Neural cell (in vitro differentiated cells): ENCODE results near the gene ATXN3.

Source experiments
- EP300 ChIP-seq: fragments of 450-650 bp; conservative IDR thresholded peaks from 2 replicates; pipeline ENCODE4 v1.6.1; 2014; ENCODE audit warnings: antibody characterized with exemption, mild to moderate bottlenecking, moderate library complexity; ENCODE audit not compliant: poor library complexity, severe bottlenecking
- EZH2 ChIP-seq: fragments of 200-600, 300-800 bp; shearing (Covaris generic), sonication (generic); IDR thresholded peaks from 2 replicates; pipeline ENCODE4 v1.6.1; 2014; ENCODE audit warnings: antibody characterized with exemption, low read length, borderline replicate concordance, mild to moderate bottlenecking; ENCODE audit not compliant: insufficient read depth, poor library complexity, severe bottlenecking
- POLR2AphosphoS5 ChIP-seq: IDR thresholded peaks from 2 replicates; pipeline ENCODE4 v1.6.1; 2012
- RAD21 ChIP-seq: fragments of 450-650 bp; conservative IDR thresholded peaks from 2 replicates; pipeline ENCODE4 v1.6.1; 2014; ENCODE audit warnings: antibody characterized with exemption, mild to moderate bottlenecking, moderate library complexity
- SMC3 ChIP-seq: fragments of 450-650 bp; conservative IDR thresholded peaks from 2 replicates; pipeline ENCODE4 v1.6.1; 2014; ENCODE audit warnings: antibody characterized with exemption, mild to moderate bottlenecking, moderate library complexity; ENCODE audit not compliant: poor library complexity
- TAF1 ChIP-seq: IDR thresholded peaks from 2 replicates; pipeline ENCODE4 v1.6.1; 2012; ENCODE audit warnings: low read depth
- TF ChIP-seq, protein P1 (sequence below): fragments of 450-650 bp; IDR thresholded peaks from 2 replicates; pipeline ENCODE4 v1.5.1; 2014; ENCODE audit warnings: antibody characterized with exemption, mild to moderate bottlenecking, moderate library complexity; ENCODE audit not compliant: poor library complexity, severe bottlenecking
- TF ChIP-seq, protein P2 (sequence below): IDR thresholded peaks from 2 replicates; pipeline ENCODE4 v1.6.1; 2012; ENCODE audit warnings: borderline replicate concordance

DNA sequence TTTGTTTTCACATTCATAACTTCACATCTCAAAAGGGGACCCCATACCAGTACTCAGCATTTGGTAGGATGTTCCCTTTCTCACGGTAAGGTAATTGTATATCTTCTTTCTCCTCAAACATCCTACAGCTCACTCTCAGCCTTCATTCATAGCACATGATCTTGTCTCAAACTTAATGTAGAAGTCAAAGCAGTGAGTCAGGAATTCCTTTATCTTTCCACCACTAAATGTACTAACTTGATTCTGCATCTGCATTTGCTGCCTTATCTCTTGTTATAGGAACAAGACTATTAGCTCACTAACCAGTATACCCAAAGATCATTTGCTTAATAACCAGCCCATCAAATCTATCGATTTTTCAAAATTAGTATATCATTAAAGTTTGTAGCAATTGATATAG, 38.3 kb upstream of the ATXN3 start:
- no peak for TF ChIP-seq POLR2AphosphoS5
- TF ChIP-seq TAF1: no peak
- TF ChIP-seq, protein P1, sequence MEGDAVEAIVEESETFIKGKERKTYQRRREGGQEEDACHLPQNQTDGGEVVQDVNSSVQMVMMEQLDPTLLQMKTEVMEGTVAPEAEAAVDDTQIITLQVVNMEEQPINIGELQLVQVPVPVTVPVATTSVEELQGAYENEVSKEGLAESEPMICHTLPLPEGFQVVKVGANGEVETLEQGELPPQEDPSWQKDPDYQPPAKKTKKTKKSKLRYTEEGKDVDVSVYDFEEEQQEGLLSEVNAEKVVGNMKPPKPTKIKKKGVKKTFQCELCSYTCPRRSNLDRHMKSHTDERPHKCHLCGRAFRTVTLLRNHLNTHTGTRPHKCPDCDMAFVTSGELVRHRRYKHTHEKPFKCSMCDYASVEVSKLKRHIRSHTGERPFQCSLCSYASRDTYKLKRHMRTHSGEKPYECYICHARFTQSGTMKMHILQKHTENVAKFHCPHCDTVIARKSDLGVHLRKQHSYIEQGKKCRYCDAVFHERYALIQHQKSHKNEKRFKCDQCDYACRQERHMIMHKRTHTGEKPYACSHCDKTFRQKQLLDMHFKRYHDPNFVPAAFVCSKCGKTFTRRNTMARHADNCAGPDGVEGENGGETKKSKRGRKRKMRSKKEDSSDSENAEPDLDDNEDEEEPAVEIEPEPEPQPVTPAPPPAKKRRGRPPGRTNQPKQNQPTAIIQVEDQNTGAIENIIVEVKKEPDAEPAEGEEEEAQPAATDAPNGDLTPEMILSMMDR: no peak
- TF ChIP-seq, protein P2, sequence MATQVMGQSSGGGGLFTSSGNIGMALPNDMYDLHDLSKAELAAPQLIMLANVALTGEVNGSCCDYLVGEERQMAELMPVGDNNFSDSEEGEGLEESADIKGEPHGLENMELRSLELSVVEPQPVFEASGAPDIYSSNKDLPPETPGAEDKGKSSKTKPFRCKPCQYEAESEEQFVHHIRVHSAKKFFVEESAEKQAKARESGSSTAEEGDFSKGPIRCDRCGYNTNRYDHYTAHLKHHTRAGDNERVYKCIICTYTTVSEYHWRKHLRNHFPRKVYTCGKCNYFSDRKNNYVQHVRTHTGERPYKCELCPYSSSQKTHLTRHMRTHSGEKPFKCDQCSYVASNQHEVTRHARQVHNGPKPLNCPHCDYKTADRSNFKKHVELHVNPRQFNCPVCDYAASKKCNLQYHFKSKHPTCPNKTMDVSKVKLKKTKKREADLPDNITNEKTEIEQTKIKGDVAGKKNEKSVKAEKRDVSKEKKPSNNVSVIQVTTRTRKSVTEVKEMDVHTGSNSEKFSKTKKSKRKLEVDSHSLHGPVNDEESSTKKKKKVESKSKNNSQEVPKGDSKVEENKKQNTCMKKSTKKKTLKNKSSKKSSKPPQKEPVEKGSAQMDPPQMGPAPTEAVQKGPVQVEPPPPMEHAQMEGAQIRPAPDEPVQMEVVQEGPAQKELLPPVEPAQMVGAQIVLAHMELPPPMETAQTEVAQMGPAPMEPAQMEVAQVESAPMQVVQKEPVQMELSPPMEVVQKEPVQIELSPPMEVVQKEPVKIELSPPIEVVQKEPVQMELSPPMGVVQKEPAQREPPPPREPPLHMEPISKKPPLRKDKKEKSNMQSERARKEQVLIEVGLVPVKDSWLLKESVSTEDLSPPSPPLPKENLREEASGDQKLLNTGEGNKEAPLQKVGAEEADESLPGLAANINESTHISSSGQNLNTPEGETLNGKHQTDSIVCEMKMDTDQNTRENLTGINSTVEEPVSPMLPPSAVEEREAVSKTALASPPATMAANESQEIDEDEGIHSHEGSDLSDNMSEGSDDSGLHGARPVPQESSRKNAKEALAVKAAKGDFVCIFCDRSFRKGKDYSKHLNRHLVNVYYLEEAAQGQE: no peak
- TF ChIP-seq EP300: no peak
- TF ChIP-seq EZH2: no peak
- TF ChIP-seq RAD21: no peak
- no peak for TF ChIP-seq SMC3
